ENCODE measurements around the gene VAT1L. TPM values are rescaled to one million over a fixed set of nuclear protein-coding genes. Genes with fewer than 3 reads are reported as not detected.

The VAT1L gene
- total RNA-seq, 1 experiment from 2014 or later: 19.1 TPM

DNA sequence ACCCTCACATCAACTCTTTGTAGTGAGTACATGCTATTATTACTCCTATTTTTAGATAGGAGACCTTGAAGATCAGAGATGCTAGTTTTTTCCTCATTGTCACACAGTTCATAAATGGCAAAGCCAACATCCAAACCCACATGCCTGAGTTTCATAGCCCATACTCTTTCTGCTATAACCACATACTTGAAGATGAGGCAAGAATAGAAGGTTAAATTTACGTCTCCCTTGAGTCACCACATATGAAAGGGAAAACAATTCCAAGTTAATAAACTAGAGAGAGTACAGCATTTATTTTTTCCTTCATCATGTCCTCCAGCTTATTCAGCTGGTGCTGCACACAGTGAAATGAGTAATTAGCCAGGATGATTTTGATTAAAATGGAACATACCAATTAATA, 42.4 kb upstream of the VAT1L start (continued):
- TF ChIP-seq, protein P1, sequence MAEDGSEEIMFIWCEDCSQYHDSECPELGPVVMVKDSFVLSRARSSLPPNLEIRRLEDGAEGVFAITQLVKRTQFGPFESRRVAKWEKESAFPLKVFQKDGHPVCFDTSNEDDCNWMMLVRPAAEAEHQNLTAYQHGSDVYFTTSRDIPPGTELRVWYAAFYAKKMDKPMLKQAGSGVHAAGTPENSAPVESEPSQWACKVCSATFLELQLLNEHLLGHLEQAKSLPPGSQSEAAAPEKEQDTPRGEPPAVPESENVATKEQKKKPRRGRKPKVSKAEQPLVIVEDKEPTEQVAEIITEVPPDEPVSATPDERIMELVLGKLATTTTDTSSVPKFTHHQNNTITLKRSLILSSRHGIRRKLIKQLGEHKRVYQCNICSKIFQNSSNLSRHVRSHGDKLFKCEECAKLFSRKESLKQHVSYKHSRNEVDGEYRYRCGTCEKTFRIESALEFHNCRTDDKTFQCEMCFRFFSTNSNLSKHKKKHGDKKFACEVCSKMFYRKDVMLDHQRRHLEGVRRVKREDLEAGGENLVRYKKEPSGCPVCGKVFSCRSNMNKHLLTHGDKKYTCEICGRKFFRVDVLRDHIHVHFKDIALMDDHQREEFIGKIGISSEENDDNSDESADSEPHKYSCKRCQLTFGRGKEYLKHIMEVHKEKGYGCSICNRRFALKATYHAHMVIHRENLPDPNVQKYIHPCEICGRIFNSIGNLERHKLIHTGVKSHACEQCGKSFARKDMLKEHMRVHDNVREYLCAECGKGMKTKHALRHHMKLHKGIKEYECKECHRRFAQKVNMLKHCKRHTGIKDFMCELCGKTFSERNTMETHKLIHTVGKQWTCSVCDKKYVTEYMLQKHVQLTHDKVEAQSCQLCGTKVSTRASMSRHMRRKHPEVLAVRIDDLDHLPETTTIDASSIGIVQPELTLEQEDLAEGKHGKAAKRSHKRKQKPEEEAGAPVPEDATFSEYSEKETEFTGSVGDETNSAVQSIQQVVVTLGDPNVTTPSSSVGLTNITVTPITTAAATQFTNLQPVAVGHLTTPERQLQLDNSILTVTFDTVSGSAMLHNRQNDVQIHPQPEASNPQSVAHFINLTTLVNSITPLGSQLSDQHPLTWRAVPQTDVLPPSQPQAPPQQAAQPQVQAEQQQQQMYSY (CRISPR knock-in tag; IDR thresholded peaks at IDR 0.05): no peak
- no peak for TF ChIP-seq RORB (CRISPR knock-in tag; IDR thresholded peaks at IDR 0.05)

DNA sequence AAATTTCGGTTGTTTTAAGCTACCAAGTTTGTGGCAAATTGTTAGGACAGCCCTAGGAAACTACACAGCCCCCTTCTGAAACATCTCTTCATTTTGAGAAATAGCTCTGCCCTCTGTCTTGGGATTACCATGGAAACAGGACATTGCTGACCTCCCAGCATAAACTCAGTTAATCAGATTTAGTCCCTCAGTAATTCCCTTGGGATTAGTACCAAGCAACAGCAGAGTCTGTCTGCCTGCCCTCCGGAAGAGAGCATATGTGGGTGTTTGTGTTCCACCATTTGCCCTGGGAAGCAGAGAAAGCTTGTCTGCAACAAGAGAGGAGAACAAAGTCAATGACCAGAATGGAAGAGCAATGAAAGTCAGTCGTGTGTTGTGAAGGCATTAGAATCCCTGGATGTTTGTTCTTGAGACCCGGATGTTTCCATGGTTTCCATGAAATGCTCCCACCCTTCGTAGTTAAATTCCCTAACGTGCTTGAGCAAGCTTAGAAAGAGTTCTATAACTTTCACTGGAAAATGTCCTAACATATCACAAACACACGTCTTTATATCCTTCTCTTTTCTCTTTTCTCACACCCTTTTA, 39.9 kb upstream of the VAT1L start:
- ATAC-seq (no peak), DNase-seq (ENCODE audit: low spot score) (no peak)
- ChIA-PET POLR2A (no interaction called here), CTCF (no interaction called here)
- Mint-ChIP-seq H3K9me3 (no peaks in the 10 kb centered on the region), H3K4me3 (no peak overlapping the region), H3K27me3 (ENCODE audit: low read depth) (peaks cover 3% of the 10 kb centered on the region; the same call in 1 of the 2 replicates), H3K4me1 (no peaks in the 10 kb centered on the region), H3K27ac (no peak overlapping the region), H3K36me3 (no peaks in the 10 kb centered on the region)
- TF ChIP-seq, protein P2, sequence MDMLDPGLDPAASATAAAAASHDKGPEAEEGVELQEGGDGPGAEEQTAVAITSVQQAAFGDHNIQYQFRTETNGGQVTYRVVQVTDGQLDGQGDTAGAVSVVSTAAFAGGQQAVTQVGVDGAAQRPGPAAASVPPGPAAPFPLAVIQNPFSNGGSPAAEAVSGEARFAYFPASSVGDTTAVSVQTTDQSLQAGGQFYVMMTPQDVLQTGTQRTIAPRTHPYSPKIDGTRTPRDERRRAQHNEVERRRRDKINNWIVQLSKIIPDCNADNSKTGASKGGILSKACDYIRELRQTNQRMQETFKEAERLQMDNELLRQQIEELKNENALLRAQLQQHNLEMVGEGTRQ (CRISPR knock-in tag; IDR thresholded peaks at IDR 0.05): no peak
- TF ChIP-seq, protein P3, sequence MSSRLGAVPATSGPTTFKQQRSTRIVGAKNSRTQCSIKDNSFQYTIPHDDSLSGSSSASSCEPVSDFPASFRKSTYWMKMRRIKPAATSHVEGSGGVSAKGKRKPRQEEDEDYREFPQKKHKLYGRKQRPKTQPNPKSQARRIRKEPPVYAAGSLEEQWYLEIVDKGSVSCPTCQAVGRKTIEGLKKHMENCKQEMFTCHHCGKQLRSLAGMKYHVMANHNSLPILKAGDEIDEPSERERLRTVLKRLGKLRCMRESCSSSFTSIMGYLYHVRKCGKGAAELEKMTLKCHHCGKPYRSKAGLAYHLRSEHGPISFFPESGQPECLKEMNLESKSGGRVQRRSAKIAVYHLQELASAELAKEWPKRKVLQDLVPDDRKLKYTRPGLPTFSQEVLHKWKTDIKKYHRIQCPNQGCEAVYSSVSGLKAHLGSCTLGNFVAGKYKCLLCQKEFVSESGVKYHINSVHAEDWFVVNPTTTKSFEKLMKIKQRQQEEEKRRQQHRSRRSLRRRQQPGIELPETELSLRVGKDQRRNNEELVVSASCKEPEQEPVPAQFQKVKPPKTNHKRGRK (CRISPR knock-in tag; IDR thresholded peaks at IDR 0.05; ENCODE audit: borderline replicate concordance): no peak
- TF ChIP-seq TCF7 (CRISPR knock-in tag; IDR thresholded peaks at IDR 0.05; ENCODE audit: low read depth): no peak
- no peak for TF ChIP-seq NFYB (CRISPR knock-in tag; conservative IDR thresholded peaks at IDR 0.05; ENCODE audit: low read depth)
- TF ChIP-seq ETV6 (CRISPR knock-in tag; IDR thresholded peaks at IDR 0.05): no peak
- TF ChIP-seq, protein P4, sequence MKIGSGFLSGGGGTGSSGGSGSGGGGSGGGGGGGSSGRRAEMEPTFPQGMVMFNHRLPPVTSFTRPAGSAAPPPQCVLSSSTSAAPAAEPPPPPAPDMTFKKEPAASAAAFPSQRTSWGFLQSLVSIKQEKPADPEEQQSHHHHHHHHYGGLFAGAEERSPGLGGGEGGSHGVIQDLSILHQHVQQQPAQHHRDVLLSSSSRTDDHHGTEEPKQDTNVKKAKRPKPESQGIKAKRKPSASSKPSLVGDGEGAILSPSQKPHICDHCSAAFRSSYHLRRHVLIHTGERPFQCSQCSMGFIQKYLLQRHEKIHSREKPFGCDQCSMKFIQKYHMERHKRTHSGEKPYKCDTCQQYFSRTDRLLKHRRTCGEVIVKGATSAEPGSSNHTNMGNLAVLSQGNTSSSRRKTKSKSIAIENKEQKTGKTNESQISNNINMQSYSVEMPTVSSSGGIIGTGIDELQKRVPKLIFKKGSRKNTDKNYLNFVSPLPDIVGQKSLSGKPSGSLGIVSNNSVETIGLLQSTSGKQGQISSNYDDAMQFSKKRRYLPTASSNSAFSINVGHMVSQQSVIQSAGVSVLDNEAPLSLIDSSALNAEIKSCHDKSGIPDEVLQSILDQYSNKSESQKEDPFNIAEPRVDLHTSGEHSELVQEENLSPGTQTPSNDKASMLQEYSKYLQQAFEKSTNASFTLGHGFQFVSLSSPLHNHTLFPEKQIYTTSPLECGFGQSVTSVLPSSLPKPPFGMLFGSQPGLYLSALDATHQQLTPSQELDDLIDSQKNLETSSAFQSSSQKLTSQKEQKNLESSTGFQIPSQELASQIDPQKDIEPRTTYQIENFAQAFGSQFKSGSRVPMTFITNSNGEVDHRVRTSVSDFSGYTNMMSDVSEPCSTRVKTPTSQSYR (CRISPR knock-in tag; IDR thresholded peaks at IDR 0.05): no peak
- no peak for TF ChIP-seq CBFB (CRISPR knock-in tag; IDR thresholded peaks at IDR 0.05; ENCODE audit: low read depth)
- TF ChIP-seq ESRRA (CRISPR knock-in tag; IDR thresholded peaks at IDR 0.05; ENCODE audit: borderline replicate concordance): no peak
- TF ChIP-seq, protein P1 (CRISPR knock-in tag; IDR thresholded peaks at IDR 0.05): no peak
- no peak for TF ChIP-seq IRF2 (CRISPR knock-in tag; IDR thresholded peaks at IDR 0.05; ENCODE audit: borderline replicate concordance, low read depth)
- TF ChIP-seq CREM (CRISPR knock-in tag; IDR thresholded peaks at IDR 0.05): no peak
- TF ChIP-seq MXD4 (CRISPR knock-in tag; IDR thresholded peaks at IDR 0.05; ENCODE audit: borderline replicate concordance): no peak
